GM12873 (cell line): Measurements from ENCODE around the gene PFKFB2.

Experiments
- TF ChIP-seq, protein P1 (sequence below): IDR thresholded peaks from 2 replicates; pipeline ENCODE4 v1.5.1; 2012; ENCODE audit warnings: low read depth, mild to moderate bottlenecking, moderate library complexity, low read length, control low read depth; ENCODE audit not compliant: insufficient read depth; ENCODE audit errors: missing control alignments

The PFKFB2 gene

GRCh38 chr1:207024202-207025145 lies 28.6 kb upstream of the PFKFB2 start:
- TF ChIP-seq, protein P1, sequence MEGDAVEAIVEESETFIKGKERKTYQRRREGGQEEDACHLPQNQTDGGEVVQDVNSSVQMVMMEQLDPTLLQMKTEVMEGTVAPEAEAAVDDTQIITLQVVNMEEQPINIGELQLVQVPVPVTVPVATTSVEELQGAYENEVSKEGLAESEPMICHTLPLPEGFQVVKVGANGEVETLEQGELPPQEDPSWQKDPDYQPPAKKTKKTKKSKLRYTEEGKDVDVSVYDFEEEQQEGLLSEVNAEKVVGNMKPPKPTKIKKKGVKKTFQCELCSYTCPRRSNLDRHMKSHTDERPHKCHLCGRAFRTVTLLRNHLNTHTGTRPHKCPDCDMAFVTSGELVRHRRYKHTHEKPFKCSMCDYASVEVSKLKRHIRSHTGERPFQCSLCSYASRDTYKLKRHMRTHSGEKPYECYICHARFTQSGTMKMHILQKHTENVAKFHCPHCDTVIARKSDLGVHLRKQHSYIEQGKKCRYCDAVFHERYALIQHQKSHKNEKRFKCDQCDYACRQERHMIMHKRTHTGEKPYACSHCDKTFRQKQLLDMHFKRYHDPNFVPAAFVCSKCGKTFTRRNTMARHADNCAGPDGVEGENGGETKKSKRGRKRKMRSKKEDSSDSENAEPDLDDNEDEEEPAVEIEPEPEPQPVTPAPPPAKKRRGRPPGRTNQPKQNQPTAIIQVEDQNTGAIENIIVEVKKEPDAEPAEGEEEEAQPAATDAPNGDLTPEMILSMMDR: no peak

DNA sequence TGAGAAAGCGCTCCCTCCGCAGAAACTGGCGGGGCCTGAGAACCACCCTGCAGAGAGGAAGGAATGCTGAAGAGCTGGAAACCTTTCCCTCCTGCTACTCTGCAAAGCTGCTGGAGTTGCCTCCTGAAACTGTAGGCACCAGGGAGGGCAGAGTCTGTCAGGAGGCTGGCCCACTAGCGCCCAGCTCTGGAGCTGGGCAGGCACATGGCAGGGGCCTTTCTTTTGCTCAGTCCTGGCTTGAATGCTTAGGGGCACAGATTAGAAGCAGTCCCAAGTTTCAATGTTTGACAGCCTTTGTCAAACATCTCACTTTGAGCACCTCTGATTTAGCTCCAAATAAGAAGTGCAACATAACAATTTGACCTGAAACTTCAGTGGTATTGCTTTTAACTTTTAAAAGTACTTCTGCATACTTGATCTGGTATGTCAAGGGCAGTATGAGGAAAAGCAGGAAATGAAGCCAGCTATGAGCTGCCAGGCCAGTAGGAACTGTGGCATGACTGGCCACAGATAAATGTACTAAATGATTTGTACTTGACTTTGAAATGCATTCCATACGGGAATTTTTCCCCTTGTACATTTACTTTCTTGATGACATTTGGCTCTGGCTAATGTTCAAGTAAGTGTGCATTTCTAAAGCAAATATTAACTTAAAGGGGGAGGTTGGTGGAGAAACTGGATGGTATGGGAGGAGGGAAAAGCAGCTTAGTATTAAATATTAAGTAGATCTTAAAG lies 27.8 kb upstream of the PFKFB2 start:
- TF ChIP-seq, protein P1: no peak

DNA sequence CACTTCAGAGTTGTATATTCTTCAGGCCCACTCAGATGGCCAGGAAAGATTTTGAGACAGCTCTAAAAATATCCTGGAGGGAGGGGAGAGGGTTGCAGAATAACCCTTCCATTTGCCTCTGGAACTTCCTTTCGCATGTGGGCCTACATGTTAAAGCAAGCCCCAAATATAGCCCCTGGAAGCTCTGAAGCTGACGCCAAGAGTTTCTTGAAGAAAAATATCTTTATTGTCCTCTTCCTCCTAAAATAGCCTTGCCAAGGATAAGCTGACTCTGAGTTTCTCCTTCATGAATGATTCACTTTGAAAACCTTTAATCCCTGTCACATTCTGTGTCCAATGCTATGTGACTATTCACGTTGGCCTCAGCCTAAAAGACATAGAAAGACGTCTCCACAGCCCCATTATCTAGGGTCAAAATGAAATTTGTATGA lies 27.0 kb upstream of the PFKFB2 start:
- TF ChIP-seq, protein P1: no peak

GRCh38 chr1:207027206-207027777 lies 25.8 kb upstream of the PFKFB2 start:
- TF ChIP-seq, protein P1: no peak

GRCh38 chr1:207027921-207028320 lies 25.2 kb upstream of the PFKFB2 start:
- TF ChIP-seq, protein P1: no peak

DNA sequence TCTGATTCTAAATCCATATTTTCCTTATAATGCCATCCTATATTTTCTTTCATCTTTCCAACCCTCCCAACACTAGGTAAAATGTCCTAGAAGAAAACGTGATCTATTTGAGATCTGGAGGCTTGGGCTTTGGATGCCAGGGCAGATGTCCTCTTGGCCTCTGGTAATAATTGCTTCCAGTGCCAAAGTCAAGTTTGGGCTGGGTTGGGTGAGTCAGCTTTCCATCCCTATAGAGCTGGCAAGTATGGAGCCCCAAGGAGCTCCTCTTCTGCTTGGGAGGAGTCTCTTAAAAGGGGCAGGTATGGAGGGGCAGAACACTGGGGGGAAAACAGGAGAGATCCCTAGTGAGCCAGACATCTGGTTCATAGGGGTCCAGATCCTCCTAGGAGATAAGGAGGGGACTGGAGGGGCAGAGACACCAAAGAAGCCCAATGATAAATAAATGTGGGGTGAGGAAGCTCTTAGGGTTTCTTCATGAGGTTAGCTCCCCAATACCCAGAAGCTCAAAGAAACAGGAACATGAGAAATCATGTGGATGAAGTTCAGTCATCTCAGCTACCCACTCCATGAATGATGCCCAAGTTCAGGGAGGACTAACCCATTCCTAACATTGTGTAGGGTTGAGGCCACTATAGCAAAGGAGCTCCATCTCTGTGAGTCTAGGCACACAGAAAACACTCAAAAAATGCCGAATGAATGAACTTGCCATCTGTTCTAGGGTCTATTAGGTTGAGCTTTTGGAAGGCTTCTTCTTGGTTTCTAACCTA lies 24.0 kb upstream of the PFKFB2 start:
- TF ChIP-seq, protein P1: no peak
